Measurements from ENCODE around the gene BSG. TPM values are rescaled to one million over a fixed set of nuclear protein-coding genes. Genes with fewer than 3 reads are reported as not detected.

The BSG gene
- total RNA-seq (100 to 1,000 TPM in 1 of 2 donors, 10 to 100 TPM in 1; 80.4 to 367 TPM), polyA plus RNA-seq (100 to 1,000 TPM; 146 to 152 TPM)

- under 1% methylated on average over 79 of the region's 79 CpGs for WGBS
- Histone ChIP-seq H3K9ac (ENCODE audit: low read depth in 1 of 2, low read length in 2 of 2) (peak within 1 kb of the TSS; percentile 82 to 83), H3K27me3 (ENCODE audit: control insufficient read depth in 4 of 4, insufficient read depth in 4 of 4, low read length in 3 of 4) (no peaks in the 10 kb centered on the region), H3K4me3 (ENCODE audit: low read depth in 1 of 3, low read length in 3 of 3) (peak within 1 kb of the TSS; percentile 63 to 95 (median 71)), H3K27ac (ENCODE audit: low read depth in 1 of 2, low read length in 2 of 2) (peak within 1 kb of the TSS; percentile 84 to 94), H3K36me3 (ENCODE audit: control insufficient read depth in 4 of 4, insufficient read depth in 3 of 4, low read depth in 1 of 4, low read length in 3 of 4) (no peaks in the 10 kb centered on the region), H3K4me1 (ENCODE audit: control insufficient read depth in 4 of 4, insufficient read depth in 4 of 4, low read length in 3 of 4) (peaks cover 23 to 40% (median 34%) of the 10 kb centered on the region in 4 donors), H3K9me3 (ENCODE audit: control insufficient read depth in 4 of 4, low read length in 3 of 4) (no peaks in the 10 kb centered on the region)
- DNase-seq (ENCODE audit: low spot score), result peak; percentile 98
- TF ChIP-seq MAX (IDR thresholded peaks at IDR 0.05) (peak; percentile 39), ZBTB33 (IDR thresholded peaks at IDR 0.05) (peak; percentile 39), RAD21 (IDR thresholded peaks at IDR 0.05) (peak in 1 of 2 donors; percentile 5), REST (IDR thresholded peaks at IDR 0.05) (peak; percentile 43), HNF4G (IDR thresholded peaks at IDR 0.05) (no peak), YY1 (IDR thresholded peaks at IDR 0.05) (peak; percentile 62), ATF3 (IDR thresholded peaks at IDR 0.05) (no peak)
Observed at GRCh38 chr19:572140-572742, at the start of gene BSG. BSG (plus strand) TSS chr19:572596; CDS start chr19:572635, 39 bp downstream.

- WGBS, result 94% methylated on average over 12 of the region's 12 CpGs
- no peak overlapping the region for H3K27ac ChIP-seq (ENCODE audit: low read depth in 1 of 2, low read length in 2 of 2)
- H3K9me3 ChIP-seq (ENCODE audit: control insufficient read depth in 4 of 4, low read length in 3 of 4), result no peaks in the 10 kb centered on the region
- H3K4me3 ChIP-seq (ENCODE audit: low read depth in 1 of 3, low read length in 3 of 3), result no peak overlapping the region
- H3K36me3 ChIP-seq (ENCODE audit: control insufficient read depth in 4 of 4, insufficient read depth in 3 of 4, low read depth in 1 of 4, low read length in 3 of 4), result no peaks in the 10 kb centered on the region
- H3K4me1 ChIP-seq (ENCODE audit: control insufficient read depth in 4 of 4, insufficient read depth in 4 of 4, low read length in 3 of 4), result no peaks in the 10 kb centered on the region
- H3K9ac ChIP-seq (ENCODE audit: low read depth in 1 of 2, low read length in 2 of 2), result no peak overlapping the region
- DNase-seq (ENCODE audit: low spot score), result no peak
- H3K27me3 ChIP-seq (ENCODE audit: control insufficient read depth in 4 of 4, insufficient read depth in 4 of 4, low read length in 3 of 4), result no peaks in the 10 kb centered on the region
- TF ChIP-seq CTCF (IDR thresholded peaks at IDR 0.05; ENCODE audit: low read depth, low read length, missing input control) (no peak), TAF1 (conservative IDR thresholded peaks at IDR 0.05) (no peak), HNF4A (conservative IDR thresholded peaks at IDR 0.05) (no peak), SP1 (IDR thresholded peaks at IDR 0.05) (no peak), MAX (IDR thresholded peaks at IDR 0.05) (no peak), JUND (IDR thresholded peaks at IDR 0.05) (no peak), FOXA2 (IDR thresholded peaks at IDR 0.05) (no peak), EGR1 (IDR thresholded peaks at IDR 0.05; ENCODE audit: low read depth in 2 of 2) (no peak)
Observed at GRCh38 chr19:522726-523125, 49.7 kb upstream of the BSG start.
